ENCODE measurements around the gene SEMA4C. TPM values are rescaled to one million over a fixed set of nuclear protein-coding genes. Genes with fewer than 3 reads are reported as not detected.

SEMA4C gene
- polyA plus RNA-seq, 3 donors: 0.08 to 5.7 (median 0.21) TPM

DNA sequence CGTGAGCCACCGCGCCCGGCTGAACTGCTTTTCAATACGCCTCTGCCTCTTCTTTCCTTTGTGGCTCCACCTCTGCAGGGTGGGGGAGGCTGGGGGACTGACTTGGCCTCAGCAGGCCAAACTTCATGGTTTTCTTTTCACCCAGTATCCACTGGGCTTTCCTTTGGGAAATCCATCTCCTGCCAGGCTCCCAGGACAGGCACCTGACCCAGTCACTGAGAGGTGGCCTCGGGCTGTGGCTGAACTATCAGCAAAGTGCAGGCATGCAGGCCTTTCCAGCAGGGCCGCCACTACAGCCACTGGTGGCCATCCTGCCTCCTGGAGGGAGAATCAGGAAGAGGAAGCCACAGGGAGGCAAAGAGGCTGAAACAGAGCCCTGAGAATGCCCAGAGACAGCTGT, 33.4 kb upstream of the SEMA4C start:
- H3K36me3 ChIP-seq (replicated peaks in 1 of 2; ENCODE audit: control insufficient read depth in 1 of 2, insufficient read depth in 2 of 2, low read length in 2 of 2): no peaks in the 10 kb centered on the region
- H3K4me3 ChIP-seq (replicated peaks in 1 of 3; ENCODE audit: low read depth in 2 of 3, low read length in 3 of 3): no peak overlapping the region
- H3K9ac ChIP-seq (ENCODE audit: insufficient read depth, low read length, poor library complexity, severe bottlenecking): no peak overlapping the region
- H3K27ac ChIP-seq (ENCODE audit: low read depth in 1 of 2, low read length in 2 of 2): no peak overlapping the region
- H3K4me3 Mint-ChIP-seq: no peak overlapping the region
- no peaks in the 10 kb centered on the region for H3K36me3 Mint-ChIP-seq
- no peaks in the 10 kb centered on the region for H3K79me2 ChIP-seq (ENCODE audit: insufficient read depth, low read length)
- peaks cover 15 to 30% (median 21%) of the 10 kb centered on the region in 3 donors for H3K27me3 Mint-ChIP-seq (ENCODE audit: low read depth in 3 of 3)
- intact Hi-C loops (cut with micrococcal nuclease): no loop called here
- peaks cover 0 to 5% of the 10 kb centered on the region in 2 donors for H3K4me1 ChIP-seq (ENCODE audit: control insufficient read depth in 1 of 2, insufficient read depth in 2 of 2, low read length in 2 of 2)
- H3K4me2 ChIP-seq (replicated peaks; ENCODE audit: extremely low read depth, low read length, poor library complexity, severe bottlenecking): no peak overlapping the region
- H3K9me3 Mint-ChIP-seq: peaks cover 0 to 2% (median 0%) of the 10 kb centered on the region in 7 donors
- peaks cover 0 to 4% of the 10 kb centered on the region in 2 donors for H3K27me3 ChIP-seq (ENCODE audit: control insufficient read depth in 2 of 2, insufficient read depth in 2 of 2, low read length in 2 of 2)
- 38% methylated on average over 1 of the region's 7 CpGs for WGBS (ENCODE audit: insufficient coverage)
- TF ChIP-seq, protein P1, sequence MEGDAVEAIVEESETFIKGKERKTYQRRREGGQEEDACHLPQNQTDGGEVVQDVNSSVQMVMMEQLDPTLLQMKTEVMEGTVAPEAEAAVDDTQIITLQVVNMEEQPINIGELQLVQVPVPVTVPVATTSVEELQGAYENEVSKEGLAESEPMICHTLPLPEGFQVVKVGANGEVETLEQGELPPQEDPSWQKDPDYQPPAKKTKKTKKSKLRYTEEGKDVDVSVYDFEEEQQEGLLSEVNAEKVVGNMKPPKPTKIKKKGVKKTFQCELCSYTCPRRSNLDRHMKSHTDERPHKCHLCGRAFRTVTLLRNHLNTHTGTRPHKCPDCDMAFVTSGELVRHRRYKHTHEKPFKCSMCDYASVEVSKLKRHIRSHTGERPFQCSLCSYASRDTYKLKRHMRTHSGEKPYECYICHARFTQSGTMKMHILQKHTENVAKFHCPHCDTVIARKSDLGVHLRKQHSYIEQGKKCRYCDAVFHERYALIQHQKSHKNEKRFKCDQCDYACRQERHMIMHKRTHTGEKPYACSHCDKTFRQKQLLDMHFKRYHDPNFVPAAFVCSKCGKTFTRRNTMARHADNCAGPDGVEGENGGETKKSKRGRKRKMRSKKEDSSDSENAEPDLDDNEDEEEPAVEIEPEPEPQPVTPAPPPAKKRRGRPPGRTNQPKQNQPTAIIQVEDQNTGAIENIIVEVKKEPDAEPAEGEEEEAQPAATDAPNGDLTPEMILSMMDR (IDR thresholded peaks at IDR 0.05): no peak
- DNase-seq: no peak
- no peaks in the 10 kb centered on the region for H4K20me1 ChIP-seq (ENCODE audit: insufficient read depth, low read length)
- no peak overlapping the region for H3K27ac Mint-ChIP-seq
- peaks cover 10% of the 10 kb centered on the region for H3K4me1 Mint-ChIP-seq
- peak overlapping the region; percentile 32 for H2AFZ ChIP-seq (ENCODE audit: insufficient read depth, low read depth, low read length, poor library complexity, severe bottlenecking)
- no peaks in the 10 kb centered on the region for H3K9me3 ChIP-seq (replicated peaks in 1 of 2; ENCODE audit: control insufficient read depth in 1 of 2, insufficient read depth in 1 of 2, low read length in 2 of 2)

- peaks cover 25 to 54% (median 32%) of the 10 kb centered on the region in 3 donors for H3K27me3 Mint-ChIP-seq (ENCODE audit: low read depth in 3 of 3)
- 82% methylated on average over 9 of the region's 10 CpGs for WGBS (ENCODE audit: insufficient coverage)
- intact Hi-C loops (cut with micrococcal nuclease): no loop called here
These were observed 30.4 kb upstream of the SEMA4C start for GRCh38 chr2:96900237-96900636.

More at GRCh38 chr2:96900237-96900636, 30.4 kb upstream of the SEMA4C start:
- H3K27ac Mint-ChIP-seq: no peak overlapping the region
- TF ChIP-seq, protein P1 (IDR thresholded peaks at IDR 0.05): no peak
- Histone ChIP-seq H4K20me1 (ENCODE audit: insufficient read depth, low read length) (no peaks in the 10 kb centered on the region), H3K9ac (ENCODE audit: insufficient read depth, low read length, poor library complexity, severe bottlenecking) (no peak overlapping the region), H3K4me3 (replicated peaks in 1 of 3; ENCODE audit: low read depth in 2 of 3, low read length in 3 of 3) (no peak overlapping the region), H3K36me3 (replicated peaks in 1 of 2; ENCODE audit: control insufficient read depth in 1 of 2, insufficient read depth in 2 of 2, low read length in 2 of 2) (no peaks in the 10 kb centered on the region), H3K79me2 (ENCODE audit: insufficient read depth, low read length) (no peaks in the 10 kb centered on the region), H3K4me2 (replicated peaks; ENCODE audit: extremely low read depth, low read length, poor library complexity, severe bottlenecking) (no peak overlapping the region), H3K27me3 (ENCODE audit: control insufficient read depth in 2 of 2, insufficient read depth in 2 of 2, low read length in 2 of 2) (peaks cover 0 to 23% of the 10 kb centered on the region in 2 donors), H3K9me3 (replicated peaks in 1 of 2; ENCODE audit: control insufficient read depth in 1 of 2, insufficient read depth in 1 of 2, low read length in 2 of 2) (no peaks in the 10 kb centered on the region), H3K4me1 (ENCODE audit: control insufficient read depth in 1 of 2, insufficient read depth in 2 of 2, low read length in 2 of 2) (peaks cover 0 to 5% of the 10 kb centered on the region in 2 donors), H2AFZ (ENCODE audit: insufficient read depth, low read depth, low read length, poor library complexity, severe bottlenecking) (no peak overlapping the region), H3K27ac (ENCODE audit: low read depth in 1 of 2, low read length in 2 of 2) (no peak overlapping the region)
- no peak overlapping the region for H3K4me3 Mint-ChIP-seq
- peaks cover 10% of the 10 kb centered on the region for H3K4me1 Mint-ChIP-seq
- no peak for DNase-seq
- H3K36me3 Mint-ChIP-seq: no peaks in the 10 kb centered on the region
- peaks cover 0 to 2% (median 0%) of the 10 kb centered on the region in 7 donors for H3K9me3 Mint-ChIP-seq

Measured in CD14-positive monocyte (primary cell).